Measurements from ENCODE around the gene GKAP1.
"Not testable (repeated sequence)": the region's sequence is repeated elsewhere in the genome, so short reads cannot be mapped to it uniquely, and the experiment has no call there.

GRCh38 chr9:83809213-83809612 lies 8.4 kb downstream of the GKAP1 start:
- not testable (repeated sequence) for TF ChIP-seq CTCF, POLR2AphosphoS5, POLR2A (IDR thresholded peaks at IDR 0.05)
